Measurements from ENCODE around the gene NUDCD2. TPM values are rescaled to one million over a fixed set of nuclear protein-coding genes. Genes with fewer than 3 reads are reported as not detected.

NUDCD2 gene
- total and polyA plus RNA-seq, 2 donors (not counting 1 experiment from before 2014, with no cell fraction given), result 6.8 to 24.4 TPM

GRCh38 chr5:163505368-163506094 lies 45.6 kb upstream of the NUDCD2 start, which contains the start of gene MAT2B:
TSS of gene MAT2B (plus strand) at chr5:163505619. CDS start at chr5:163505687, 68 bp downstream.
- Histone ChIP-seq H3K27ac (ENCODE audit: low read length in 2 of 2) (peak within 1 kb of the TSS; percentile 93 to 95), H3K36me3 (replicated peaks in 1 of 2; ENCODE audit: control extremely low read depth in 1 of 2, control insufficient read depth in 1 of 2, extremely low read depth in 1 of 2, insufficient read depth in 2 of 2, low read length in 1 of 2) (peaks cover 0 to 4% of the 10 kb centered on the region in 2 experiments), H3K4me2 (replicated peaks; ENCODE audit: low read depth, low read length, poor library complexity, severe bottlenecking) (peak within 1 kb of the TSS; percentile 80), H3K9me3 (ENCODE audit: control extremely low read depth in 1 of 3, control insufficient read depth in 2 of 3, insufficient read depth in 1 of 3, low read length in 2 of 3) (no peaks in the 10 kb centered on the region), H3K27me3 (replicated peaks in 1 of 4; ENCODE audit: control extremely low read depth in 1 of 4, control insufficient read depth in 3 of 4, insufficient read depth in 4 of 4, low read length in 3 of 4) (no peaks in the 10 kb centered on the region), H4K20me1 (ENCODE audit: control insufficient read depth, insufficient read depth, low read length, poor library complexity, severe bottlenecking) (no peaks in the 10 kb centered on the region), H2AFZ (ENCODE audit: insufficient read depth, low read depth, low read length, poor library complexity, severe bottlenecking) (peak within 1 kb of the TSS; percentile 77), H3K79me2 (ENCODE audit: control insufficient read depth, insufficient read depth, low read length) (peaks cover 53% of the 10 kb centered on the region), H3K9ac (ENCODE audit: low read length) (peak within 1 kb of the TSS; percentile 88), H3K4me1 (ENCODE audit: control insufficient read depth in 2 of 2, insufficient read depth in 2 of 2, low read length in 2 of 2) (peaks cover 47 to 60% of the 10 kb centered on the region in 2 donors), H3K4me3 (ENCODE audit: control extremely low read depth in 1 of 5, extremely low read depth in 1 of 5, insufficient read depth in 1 of 5, low read depth in 2 of 5, low read length in 4 of 5) (peak within 1 kb of the TSS; percentile 61 to 99 (median 83))
- intact Hi-C loops (cut with micrococcal nuclease), result loop anchor here (1.0 kb wide), 4 partner anchors 45 to 411 kb away; partner anchors contain the start of genes CCNG1, HMMR and NUDCD2
- Mint-ChIP-seq H3K27ac (peak within 1 kb of the TSS; percentile 98), H3K4me1 (peaks cover 61% of the 10 kb centered on the region), H3K4me3 (peak within 1 kb of the TSS; percentile 98), H3K9me3 (ENCODE audit: insufficient read depth) (no peaks in the 10 kb centered on the region), H3K27me3 (no peaks in the 10 kb centered on the region)
- ATAC-seq (ENCODE audit: low read depth), result peak; percentile 88
- CTCF ChIA-PET, result interaction anchor here (0.6 to 4.0 kb wide), 4 partner anchors 11 to 999 kb away, joined by 3 to 37 read pairs (median 4); partner anchors contain the start of genes HMMR and NUDCD2
- no peak for TF ChIP-seq EZH2 (IDR thresholded peaks at IDR 0.05; ENCODE audit: borderline replicate concordance, insufficient read depth, low read depth, low read length, poor library complexity, severe bottlenecking)
- TF ChIP-seq CTCF (IDR thresholded peaks at IDR 0.05), result peak; percentile 76
- DNase-seq, result peak; percentile 97
- under 1% methylated on average over 61 of the region's 64 CpGs for WGBS (ENCODE audit: insufficient coverage)
- POLR2A ChIA-PET, result interaction anchor here (0.7 to 4.0 kb wide), 4 partner anchors 32 to 411 kb away, joined by 3 to 40 read pairs (median 3); partner anchors contain the start of genes CCNG1, HMMR and NUDCD2

Data from B cell (primary cell).